ENCODE data around the gene SOWAHA. TPM values are rescaled to one million over a fixed set of nuclear protein-coding genes. Genes with fewer than 3 reads are reported as not detected.

The SOWAHA gene
- total RNA-seq, 2 donors from 2014 or later: 0.13 TPM; not detected in 1

DNA sequence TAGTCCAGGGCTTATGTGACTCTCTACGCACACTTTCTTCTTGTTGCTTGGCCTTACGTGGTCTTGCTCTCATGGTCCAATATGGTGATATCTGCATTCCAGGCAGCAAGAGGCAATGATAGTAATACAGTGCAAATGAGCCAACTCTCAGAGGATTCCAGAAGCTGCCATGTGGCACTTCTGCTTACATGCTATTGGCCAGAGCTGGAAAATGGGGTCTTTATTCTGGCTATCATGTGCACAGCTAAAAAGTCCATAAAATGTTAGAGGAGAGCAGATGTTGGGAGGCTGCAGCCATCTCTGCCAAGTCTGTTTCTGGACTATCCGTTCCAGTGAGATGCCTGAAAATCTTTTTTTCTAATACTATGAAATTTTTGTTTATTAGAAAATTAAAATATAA, 33.1 kb upstream of the SOWAHA start:
- H3K9ac ChIP-seq (ENCODE audit: extremely low read depth, low read length, poor library complexity, severe bottlenecking): no peak overlapping the region
- Mint-ChIP-seq H3K9me3 (no peaks in the 10 kb centered on the region), H3K36me3 (ENCODE audit: low read depth) (no peaks in the 10 kb centered on the region)

DNA sequence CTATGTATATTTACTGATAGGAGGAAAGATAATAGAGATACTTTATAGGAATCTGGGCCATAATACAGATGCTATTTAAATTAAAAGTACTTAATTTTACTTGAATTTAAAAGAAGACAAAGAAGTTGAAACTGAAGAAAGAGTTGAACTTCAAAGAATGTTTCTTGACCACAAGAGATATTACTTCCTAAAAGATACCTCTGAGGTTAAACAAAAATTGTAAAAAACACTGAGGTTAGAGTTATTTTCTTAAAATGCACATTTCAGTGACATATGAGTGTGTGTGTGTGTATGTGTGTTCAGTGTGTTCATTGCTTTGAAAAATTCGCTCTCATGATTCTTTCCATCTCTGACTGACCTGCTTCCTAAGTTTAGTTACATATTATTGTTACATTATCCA, 32.5 kb upstream of the SOWAHA start:
- Histone ChIP-seq H3K9ac (ENCODE audit: extremely low read depth, low read length, poor library complexity, severe bottlenecking) (no peak overlapping the region), H3K4me3 (ENCODE audit: low read length) (no peak overlapping the region), H3K36me3 (ENCODE audit: control insufficient read depth, insufficient read depth, low read length) (no peaks in the 10 kb centered on the region), H3K27ac (ENCODE audit: low read depth, low read length) (no peak overlapping the region), H3K4me1 (ENCODE audit: control insufficient read depth, insufficient read depth, low read length) (no peaks in the 10 kb centered on the region), H3K9me3 (ENCODE audit: control insufficient read depth, low read length) (no peaks in the 10 kb centered on the region), H3K27me3 (ENCODE audit: control insufficient read depth, insufficient read depth, low read length, poor library complexity, severe bottlenecking) (peaks cover 60% of the 10 kb centered on the region)
- WGBS, 2 experiments (ENCODE audit: insufficient coverage in 1 of 2, insufficient read length in 1 of 2): 80% methylated on average over 1 of the region's 1 CpG; no CpG with 5 or more reads in 1 of the 2 experiments
- H3K9me3 Mint-ChIP-seq: no peaks in the 10 kb centered on the region
- no peak for DNase-seq
- no peak overlapping the region for H3K4me3 Mint-ChIP-seq
- H3K4me1 Mint-ChIP-seq: no peaks in the 10 kb centered on the region
- no peak overlapping the region for H3K27ac Mint-ChIP-seq
- TF ChIP-seq, protein P1, sequence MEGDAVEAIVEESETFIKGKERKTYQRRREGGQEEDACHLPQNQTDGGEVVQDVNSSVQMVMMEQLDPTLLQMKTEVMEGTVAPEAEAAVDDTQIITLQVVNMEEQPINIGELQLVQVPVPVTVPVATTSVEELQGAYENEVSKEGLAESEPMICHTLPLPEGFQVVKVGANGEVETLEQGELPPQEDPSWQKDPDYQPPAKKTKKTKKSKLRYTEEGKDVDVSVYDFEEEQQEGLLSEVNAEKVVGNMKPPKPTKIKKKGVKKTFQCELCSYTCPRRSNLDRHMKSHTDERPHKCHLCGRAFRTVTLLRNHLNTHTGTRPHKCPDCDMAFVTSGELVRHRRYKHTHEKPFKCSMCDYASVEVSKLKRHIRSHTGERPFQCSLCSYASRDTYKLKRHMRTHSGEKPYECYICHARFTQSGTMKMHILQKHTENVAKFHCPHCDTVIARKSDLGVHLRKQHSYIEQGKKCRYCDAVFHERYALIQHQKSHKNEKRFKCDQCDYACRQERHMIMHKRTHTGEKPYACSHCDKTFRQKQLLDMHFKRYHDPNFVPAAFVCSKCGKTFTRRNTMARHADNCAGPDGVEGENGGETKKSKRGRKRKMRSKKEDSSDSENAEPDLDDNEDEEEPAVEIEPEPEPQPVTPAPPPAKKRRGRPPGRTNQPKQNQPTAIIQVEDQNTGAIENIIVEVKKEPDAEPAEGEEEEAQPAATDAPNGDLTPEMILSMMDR (conservative IDR thresholded peaks at IDR 0.05): no peak
- H3K36me3 Mint-ChIP-seq (ENCODE audit: low read depth): no peaks in the 10 kb centered on the region
- H3K27me3 Mint-ChIP-seq (ENCODE audit: insufficient read depth): peaks cover 52% of the 10 kb centered on the region

More for the DNA sequence above, 33.1 kb upstream of the SOWAHA start:
- Histone ChIP-seq H3K4me1 (ENCODE audit: control insufficient read depth, insufficient read depth, low read length) (no peaks in the 10 kb centered on the region), H3K27me3 (ENCODE audit: control insufficient read depth, insufficient read depth, low read length, poor library complexity, severe bottlenecking) (peaks cover 55% of the 10 kb centered on the region), H3K4me3 (ENCODE audit: low read length) (no peak overlapping the region), H3K27ac (ENCODE audit: low read depth, low read length) (no peak overlapping the region), H3K36me3 (ENCODE audit: control insufficient read depth, insufficient read depth, low read length) (no peaks in the 10 kb centered on the region), H3K9me3 (ENCODE audit: control insufficient read depth, low read length) (no peaks in the 10 kb centered on the region)
- H3K27ac Mint-ChIP-seq: no peak overlapping the region
- H3K4me1 Mint-ChIP-seq: no peaks in the 10 kb centered on the region
- no peak overlapping the region for H3K4me3 Mint-ChIP-seq
- peaks cover 52% of the 10 kb centered on the region for H3K27me3 Mint-ChIP-seq (ENCODE audit: insufficient read depth)
- 84 to 94% methylated on average over 2 of the region's 3 CpGs for WGBS, 2 experiments (ENCODE audit: insufficient coverage in 1 of 2, insufficient read length in 1 of 2)
- no peak for DNase-seq
- TF ChIP-seq, protein P1 (conservative IDR thresholded peaks at IDR 0.05): no peak

DNA sequence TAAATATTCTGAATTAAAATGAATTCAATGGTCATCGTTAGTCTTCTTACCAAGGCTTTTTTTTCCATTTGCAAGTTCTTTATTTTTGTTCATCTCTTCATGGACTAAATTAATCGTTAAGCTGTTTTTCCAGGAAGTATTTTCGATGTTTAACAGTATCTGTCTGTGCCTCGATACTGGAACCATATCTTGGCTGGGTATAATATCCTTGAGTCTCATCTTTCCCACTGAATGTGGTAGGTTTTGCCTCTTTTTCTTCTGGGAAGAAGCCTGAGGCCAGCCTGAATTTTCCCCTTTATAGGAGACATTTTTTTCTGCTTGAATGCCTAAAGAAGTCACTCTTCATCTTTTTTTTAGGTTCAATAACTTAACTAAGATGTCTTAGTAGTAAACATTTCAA, 32.1 kb upstream of the SOWAHA start:
- Mint-ChIP-seq H3K36me3 (ENCODE audit: low read depth) (no peaks in the 10 kb centered on the region), H3K4me1 (no peaks in the 10 kb centered on the region), H3K27me3 (ENCODE audit: insufficient read depth) (peaks cover 53% of the 10 kb centered on the region), H3K9me3 (no peaks in the 10 kb centered on the region), H3K4me3 (no peak overlapping the region), H3K27ac (no peak overlapping the region)
- Histone ChIP-seq H3K36me3 (ENCODE audit: control insufficient read depth, insufficient read depth, low read length) (no peaks in the 10 kb centered on the region), H3K9me3 (ENCODE audit: control insufficient read depth, low read length) (no peaks in the 10 kb centered on the region), H3K9ac (ENCODE audit: extremely low read depth, low read length, poor library complexity, severe bottlenecking) (no peak overlapping the region), H3K27me3 (ENCODE audit: control insufficient read depth, insufficient read depth, low read length, poor library complexity, severe bottlenecking) (peaks cover 57% of the 10 kb centered on the region), H3K27ac (ENCODE audit: low read depth, low read length) (no peak overlapping the region), H3K4me1 (ENCODE audit: control insufficient read depth, insufficient read depth, low read length) (no peaks in the 10 kb centered on the region), H3K4me3 (ENCODE audit: low read length) (no peak overlapping the region)
- whole genome bisulfite sequencing, 2 experiments (ENCODE audit: insufficient coverage in 1 of 2, insufficient read length in 1 of 2): 76 to 97% methylated on average over 3 to 4 of the region's 4 CpGs
- no peak for DNase-seq
- TF ChIP-seq, protein P1 (conservative IDR thresholded peaks at IDR 0.05): no peak
